Right lobe of liver (tissue), 4 donors: Measurements from ENCODE around the gene KDM4B.

Experiments
- CTCF ChIP-seq, 4 donors: fragments of 200-600 bp in 3 of 4; fragments of 450-650 bp in 1 of 4; IDR thresholded peaks; one replicate each; pipeline versions ENCODE4 v1.5.1 to v1.8.0; 2016 to 2022; ENCODE audit warnings: antibody characterized with exemption in 4 of 4, mild to moderate bottlenecking in 2 of 4
- POLR2A ChIP-seq: fragments of 450-650 bp; IDR thresholded peaks from one replicate; pipeline ENCODE4 v1.6.1; 2017; ENCODE audit warnings: antibody characterized with exemption, mild to moderate bottlenecking
- donor health status: DM: no; HTN: no; CAD: no.
- donor health status: DM: no; HTN: no; CAD: no.
- donor health status: DM: no; HTN: yes; CAD: no.

DNA sequence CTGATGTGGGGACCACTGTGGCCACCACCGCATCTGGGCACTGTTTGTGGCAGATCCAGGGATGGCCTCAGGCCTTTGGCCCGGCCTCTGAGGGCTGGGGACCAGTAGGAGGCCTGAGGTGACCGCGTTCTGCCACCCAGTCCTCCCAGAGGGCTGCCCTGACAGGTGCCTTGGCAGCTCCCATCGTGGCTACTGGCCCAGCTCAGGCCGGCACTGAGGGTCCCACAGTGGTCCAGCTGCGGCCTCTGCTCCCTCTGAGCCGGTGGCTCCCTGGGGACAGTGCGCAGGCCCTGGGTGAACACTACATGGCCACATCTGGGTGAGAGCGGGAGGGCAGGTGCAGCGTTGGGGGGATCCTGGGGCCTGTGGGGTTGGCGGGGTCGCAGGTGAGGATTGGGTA, 61.9 kb downstream of the KDM4B start:
- TF ChIP-seq CTCF (IDR thresholded peaks at IDR 0.05) (no peak), POLR2A (no peak)
